Erythroblast (primary cell): ENCODE measurements around the gene ADAD1.

Experiments used
- GATA1 ChIP-seq: IDR thresholded peaks from 2 replicates; pipeline ENCODE4 v1.6.1; 2011; ENCODE audit warnings: low read depth, mild to moderate bottlenecking, control low read depth, low read length, moderate library complexity
- POLR2A ChIP-seq: IDR thresholded peaks from 2 replicates; pipeline ENCODE4 v1.6.1; 2011; ENCODE audit warnings: mild to moderate bottlenecking, low read length

GRCh38 chr4:122434285-122434684 lies 55.5 kb downstream of the ADAD1 start:
- TF ChIP-seq POLR2A (no peak), GATA1 (no peak)
